Measurements from ENCODE around the gene TRIM34. TPM values are rescaled to one million over a fixed set of nuclear protein-coding genes. Genes with fewer than 3 reads are reported as not detected.
A peak's percentile ranks its signal among the peaks of the same experiment; 100 is the strongest.
"Not testable (repeated sequence)": the region's sequence is repeated elsewhere in the genome, so short reads cannot be mapped to it uniquely, and the experiment has no call there.

TRIM34 gene
- total RNA-seq, result 2.7 and 4.4 TPM in 2 replicates
- polyA plus RNA-seq (2012), result 2.2 TPM

- peak; percentile 59 for DNase-seq (ENCODE audit: low read depth)
Measured at GRCh38 chr11:5624489-5625279, at the start of gene TRIM34. TRIM34 (plus strand) TSS chr11:5625001; CDS start chr11:5632332, 7,331 bp downstream.

- DNase-seq (ENCODE audit: low read depth), result no peak
Measured at GRCh38 chr11:5575152-5575551, 49.6 kb upstream of the TRIM34 start.

- DNase-seq (ENCODE audit: low read depth), result no peak
Measured at GRCh38 chr11:5577101-5577500, 47.7 kb upstream of the TRIM34 start.

- no peak for DNase-seq (ENCODE audit: low read depth)
Measured at GRCh38 chr11:5580577-5580976, 44.2 kb upstream of the TRIM34 start, which contains the start of gene OR52B6. OR52B6 (plus strand) TSS chr11:5580877; CDS start chr11:5580877, 0 bp downstream.

- DNase-seq (ENCODE audit: low read depth), result no peak
Measured at GRCh38 chr11:5581014-5581413, 43.8 kb upstream of the TRIM34 start.

- not testable (repeated sequence) for DNase-seq (ENCODE audit: low read depth)
Measured at GRCh38 chr11:5584458-5584857, 40.3 kb upstream of the TRIM34 start.

GRCh38 chr11:5589906-5590305, 34.9 kb upstream of the TRIM34 start:
- not testable (repeated sequence) for DNase-seq (ENCODE audit: low read depth)

GRCh38 chr11:5591613-5592012, 33.2 kb upstream of the TRIM34 start:
- DNase-seq (ENCODE audit: low read depth), result no peak

GRCh38 chr11:5592615-5593014, 32.2 kb upstream of the TRIM34 start:
- no peak for DNase-seq (ENCODE audit: low read depth)

- DNase-seq (ENCODE audit: low read depth), result no peak
Measured at GRCh38 chr11:5593146-5593545, 31.7 kb upstream of the TRIM34 start.

GRCh38 chr11:5596607-5597201, 28.1 kb upstream of the TRIM34 start, which contains the start of gene TRIM6:
TRIM6 (plus strand) TSS chr11:5596637; CDS start chr11:5596898, 261 bp downstream.
- peak; percentile 13 for DNase-seq (ENCODE audit: low read depth)

GRCh38 chr11:5597953-5598352, 26.8 kb upstream of the TRIM34 start:
- no peak for DNase-seq (ENCODE audit: low read depth)

GRCh38 chr11:5600374-5600851, 24.4 kb upstream of the TRIM34 start:
- DNase-seq (ENCODE audit: low read depth), result peak; percentile 58

GRCh38 chr11:5602791-5603190, 22.0 kb upstream of the TRIM34 start:
- not testable (repeated sequence) for DNase-seq (ENCODE audit: low read depth)

GRCh38 chr11:5603326-5603725, 21.5 kb upstream of the TRIM34 start:
- DNase-seq (ENCODE audit: low read depth), result no peak

- no peak for DNase-seq (ENCODE audit: low read depth)
Measured at GRCh38 chr11:5604896-5605295, 19.9 kb upstream of the TRIM34 start.

- DNase-seq (ENCODE audit: low read depth), result peak; percentile 64
Measured at GRCh38 chr11:5605849-5606248, 19.0 kb upstream of the TRIM34 start.

GRCh38 chr11:5608808-5609207, 16.0 kb upstream of the TRIM34 start:
- DNase-seq (ENCODE audit: low read depth), result no peak

GRCh38 chr11:5610446-5610845, 14.4 kb upstream of the TRIM34 start:
- DNase-seq (ENCODE audit: low read depth), result no peak

- no peak for DNase-seq (ENCODE audit: low read depth)
Measured at GRCh38 chr11:5611627-5612026, 13.2 kb upstream of the TRIM34 start.

GRCh38 chr11:5618807-5619206, 6.0 kb upstream of the TRIM34 start:
- DNase-seq (ENCODE audit: low read depth), result no peak
